ENCODE data around the gene TM4SF20. TPM values are rescaled to one million over a fixed set of nuclear protein-coding genes. Genes with fewer than 3 reads are reported as not detected.

The TM4SF20 gene
- total and polyA plus RNA-seq, 7 donors, result 0.14 TPM; not detected in 6

DNA sequence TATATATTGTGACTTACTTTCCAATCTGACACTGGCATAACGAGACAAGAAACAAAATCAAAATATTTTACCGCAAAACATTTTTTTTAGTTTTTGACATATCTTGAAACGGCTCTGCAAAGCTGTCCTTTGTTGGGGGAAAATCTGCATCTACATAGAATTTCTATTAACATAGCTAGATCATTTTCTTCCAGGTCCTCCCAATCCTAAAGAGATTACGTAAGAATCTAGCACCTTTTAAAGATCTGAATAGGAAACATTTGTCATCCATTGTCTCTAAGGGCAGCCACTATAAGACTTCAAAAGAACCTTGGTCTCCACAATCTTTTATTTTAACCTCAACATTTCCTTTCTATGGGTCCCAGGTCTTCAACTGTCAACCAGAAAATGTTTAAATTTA, 55.3 kb downstream of the TM4SF20 start:
- TF ChIP-seq, protein P1, sequence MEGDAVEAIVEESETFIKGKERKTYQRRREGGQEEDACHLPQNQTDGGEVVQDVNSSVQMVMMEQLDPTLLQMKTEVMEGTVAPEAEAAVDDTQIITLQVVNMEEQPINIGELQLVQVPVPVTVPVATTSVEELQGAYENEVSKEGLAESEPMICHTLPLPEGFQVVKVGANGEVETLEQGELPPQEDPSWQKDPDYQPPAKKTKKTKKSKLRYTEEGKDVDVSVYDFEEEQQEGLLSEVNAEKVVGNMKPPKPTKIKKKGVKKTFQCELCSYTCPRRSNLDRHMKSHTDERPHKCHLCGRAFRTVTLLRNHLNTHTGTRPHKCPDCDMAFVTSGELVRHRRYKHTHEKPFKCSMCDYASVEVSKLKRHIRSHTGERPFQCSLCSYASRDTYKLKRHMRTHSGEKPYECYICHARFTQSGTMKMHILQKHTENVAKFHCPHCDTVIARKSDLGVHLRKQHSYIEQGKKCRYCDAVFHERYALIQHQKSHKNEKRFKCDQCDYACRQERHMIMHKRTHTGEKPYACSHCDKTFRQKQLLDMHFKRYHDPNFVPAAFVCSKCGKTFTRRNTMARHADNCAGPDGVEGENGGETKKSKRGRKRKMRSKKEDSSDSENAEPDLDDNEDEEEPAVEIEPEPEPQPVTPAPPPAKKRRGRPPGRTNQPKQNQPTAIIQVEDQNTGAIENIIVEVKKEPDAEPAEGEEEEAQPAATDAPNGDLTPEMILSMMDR (IDR thresholded peaks at IDR 0.05), result no peak
- DNase-seq (no peak), ATAC-seq (no peak)
- no peaks in the 10 kb centered on the region for H3K27me3 ChIP-seq (ENCODE audit: insufficient read depth in 3 of 3, low read length in 2 of 3)
- peaks cover 0 to 5% of the 10 kb centered on the region in 2 donors for H3K36me3 ChIP-seq (ENCODE audit: insufficient read depth in 1 of 2, low read depth in 1 of 2)
- no peaks in the 10 kb centered on the region for H3K9me3 ChIP-seq
- whole genome bisulfite sequencing, 3 donors, result 97 to 98% (median 98%) methylated on average over 4 of the region's 4 CpGs
- intact Hi-C loops (cut with DNase I), result no loop called here
- peaks cover 15% of the 10 kb centered on the region for H3K4me1 ChIP-seq
- H3K4me3 ChIP-seq, result peak overlapping the region; percentile 76
- no peak overlapping the region for H3K27ac ChIP-seq

- no peaks in the 10 kb centered on the region for H3K27me3 ChIP-seq (ENCODE audit: insufficient read depth in 3 of 3, low read length in 2 of 3)
- no peaks in the 10 kb centered on the region for H3K9me3 ChIP-seq
- WGBS, 3 donors, result 95 to 97% (median 97%) methylated on average over 5 of the region's 5 CpGs
- no peaks in the 10 kb centered on the region for H3K36me3 ChIP-seq (ENCODE audit: insufficient read depth in 1 of 2, low read depth in 1 of 2)
- TF ChIP-seq, protein P1 (IDR thresholded peaks at IDR 0.05), result no peak
- no peak overlapping the region for H3K4me3 ChIP-seq
- intact Hi-C loops (cut with DNase I), result no loop called here
- no peak for ATAC-seq
- peaks cover 15% of the 10 kb centered on the region for H3K4me1 ChIP-seq
- DNase-seq, result no peak
- H3K27ac ChIP-seq, result no peak overlapping the region
Measured at GRCh38 chr2:227322530-227323205, 56.4 kb downstream of the TM4SF20 start.

DNA sequence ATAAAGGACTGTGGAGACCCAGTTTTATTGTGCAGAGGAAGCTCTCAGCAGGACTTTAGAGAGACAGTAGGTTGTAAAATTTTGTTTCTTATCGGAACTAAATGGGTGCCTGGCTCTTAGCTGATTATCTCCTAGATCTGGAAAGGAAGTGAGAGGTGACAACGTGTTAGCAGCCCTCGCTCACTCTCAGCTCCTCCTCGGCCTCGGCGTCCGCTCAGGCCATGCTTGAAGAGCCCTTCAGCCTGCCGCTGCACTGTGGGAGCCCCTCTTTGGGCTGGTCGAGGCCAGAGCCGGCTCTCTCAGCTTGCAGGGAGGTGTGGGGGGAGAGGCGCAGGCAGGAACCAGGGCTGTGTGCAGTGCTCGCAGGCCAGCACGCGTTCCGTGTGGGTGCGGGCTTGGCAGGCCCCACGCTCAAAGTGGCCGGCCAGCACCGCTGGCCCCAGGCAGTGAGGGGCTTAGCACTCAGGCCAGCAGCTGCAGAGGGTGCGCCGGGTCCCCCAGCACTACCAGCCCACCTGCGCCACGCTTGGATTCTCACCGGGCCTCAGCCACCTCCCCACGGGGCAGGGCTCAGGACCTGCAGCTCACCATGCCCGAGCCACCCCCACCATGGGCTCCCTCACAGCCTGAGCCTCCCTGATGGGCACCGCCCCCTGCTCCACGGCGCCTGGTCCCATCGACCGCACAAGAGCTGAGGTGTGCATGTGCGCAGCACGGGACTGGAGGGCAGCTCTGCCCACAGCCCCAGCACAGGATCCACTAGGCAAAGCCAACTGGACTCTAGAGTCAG, 58.6 kb downstream of the TM4SF20 start:
- H3K27ac ChIP-seq, result no peak overlapping the region
- peaks cover 2% of the 10 kb centered on the region for H3K4me1 ChIP-seq
- H3K9me3 ChIP-seq, result no peaks in the 10 kb centered on the region
- DNase-seq (no peak), ATAC-seq (no peak)
- peaks cover 0 to 1% of the 10 kb centered on the region in 2 donors for H3K36me3 ChIP-seq (ENCODE audit: insufficient read depth in 1 of 2, low read depth in 1 of 2)
- TF ChIP-seq, protein P1 (IDR thresholded peaks at IDR 0.05), result no peak
- no peaks in the 10 kb centered on the region for H3K27me3 ChIP-seq (ENCODE audit: insufficient read depth in 3 of 3, low read length in 2 of 3)
- WGBS, 3 donors, result 89 to 93% (median 93%) methylated on average over 32 to 33 of the region's 33 CpGs
- H3K4me3 ChIP-seq, result no peak overlapping the region
- intact Hi-C loops (cut with DNase I), result no loop called here

- H3K4me1 ChIP-seq, result no peaks in the 10 kb centered on the region
- no peak for ATAC-seq
- TF ChIP-seq, protein P1 (IDR thresholded peaks at IDR 0.05), result no peak
- H3K9me3 ChIP-seq, result no peaks in the 10 kb centered on the region
- H3K4me3 ChIP-seq, result no peak overlapping the region
- no peaks in the 10 kb centered on the region for H3K27me3 ChIP-seq (ENCODE audit: insufficient read depth in 3 of 3, low read length in 2 of 3)
- H3K36me3 ChIP-seq (ENCODE audit: insufficient read depth in 1 of 2, low read depth in 1 of 2), result peaks cover 5 to 25% of the 10 kb centered on the region in 2 donors
- intact Hi-C loops (cut with DNase I), result no loop called here
- H3K27ac ChIP-seq, result no peak overlapping the region
- no peak for DNase-seq
- 87 to 96% (median 94%) methylated on average over 2 of the region's 2 CpGs for WGBS, 3 donors
Measured at GRCh38 chr2:227317834-227318233, 61.3 kb downstream of the TM4SF20 start.
